HuH-7 (cell line): ENCODE measurements around the gene PCSK6.
A peak's percentile ranks its signal among the peaks of the same experiment; 100 is the strongest.
"Not testable (repeated sequence)": the region's sequence is repeated elsewhere in the genome, so short reads cannot be mapped to it uniquely, and the experiment has no call there.

Source experiments
- DNase-seq: peaks from one replicate; pipeline ENCODE4 v3.0.0; 2011; ENCODE audit warnings: low spot score

PCSK6 gene

GRCh38 chr15:101376615-101377395 is 112.7 kb downstream of the PCSK6 start:
- no peak for DNase-seq

DNA sequence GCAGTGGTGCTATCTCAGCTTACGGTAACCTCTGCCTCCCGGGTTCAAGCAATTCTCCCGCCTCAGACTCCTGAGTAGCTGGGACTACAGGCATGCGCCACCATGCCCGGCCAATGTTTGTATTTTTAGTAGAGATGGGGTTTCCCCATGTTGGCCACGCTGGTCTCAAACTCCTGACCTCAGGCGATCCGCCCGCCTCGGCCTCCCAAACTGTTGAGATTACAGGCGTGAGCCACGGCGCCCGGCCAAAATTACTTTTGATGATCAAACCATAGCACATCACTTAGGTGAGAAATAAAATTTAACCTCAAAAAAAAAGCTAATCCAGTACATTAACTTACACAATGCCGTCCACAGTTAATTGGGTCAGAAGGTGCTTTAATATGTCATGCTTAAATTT is 114.5 kb downstream of the PCSK6 start:
- DNase-seq: not testable (repeated sequence)

DNA sequence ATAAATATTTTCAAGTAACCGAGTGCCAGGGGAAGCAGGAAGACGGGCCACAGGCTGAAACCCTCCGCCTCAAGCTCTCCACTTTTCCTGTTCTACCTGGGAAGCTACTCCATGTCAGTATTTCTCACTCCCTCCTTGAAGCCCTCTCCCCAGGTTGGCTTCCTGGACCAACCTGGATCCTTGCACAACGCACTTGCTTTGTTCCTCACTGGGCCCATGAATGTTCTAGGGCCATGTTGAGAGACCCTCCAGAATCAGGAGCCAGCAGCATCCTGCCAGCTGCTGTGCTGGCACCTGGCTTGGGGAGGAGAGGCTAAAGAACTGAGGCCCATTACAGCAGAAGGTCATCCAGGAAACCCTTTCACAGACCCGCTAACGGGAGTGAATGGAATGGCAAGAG is 115.2 kb downstream of the PCSK6 start:
- no peak for DNase-seq

DNA sequence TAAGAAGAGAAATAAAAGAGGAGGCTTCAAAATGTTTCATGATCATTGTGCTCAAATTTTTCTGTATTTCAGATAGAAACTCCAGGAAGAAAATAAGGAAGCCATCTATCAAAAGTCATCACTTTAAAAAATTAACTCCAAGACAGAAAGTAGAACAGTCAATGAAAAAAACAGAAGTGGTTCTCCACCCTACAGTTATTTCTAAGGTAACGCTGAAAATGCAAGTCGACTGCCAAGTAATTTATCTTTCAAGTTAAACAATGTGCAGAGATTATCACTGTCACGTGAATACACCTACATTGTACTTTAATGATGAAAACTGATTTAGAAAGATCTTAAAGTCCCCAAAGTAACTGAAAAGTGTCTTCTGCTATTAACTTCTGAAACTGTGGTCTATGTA is 115.9 kb downstream of the PCSK6 start:
- no peak for DNase-seq

GRCh38 chr15:101372960-101373525 is 116.5 kb downstream of the PCSK6 start:
- DNase-seq: no peak

- no peak for DNase-seq
Observed at GRCh38 chr15:101372149-101372577, 117.3 kb downstream of the PCSK6 start.

DNA sequence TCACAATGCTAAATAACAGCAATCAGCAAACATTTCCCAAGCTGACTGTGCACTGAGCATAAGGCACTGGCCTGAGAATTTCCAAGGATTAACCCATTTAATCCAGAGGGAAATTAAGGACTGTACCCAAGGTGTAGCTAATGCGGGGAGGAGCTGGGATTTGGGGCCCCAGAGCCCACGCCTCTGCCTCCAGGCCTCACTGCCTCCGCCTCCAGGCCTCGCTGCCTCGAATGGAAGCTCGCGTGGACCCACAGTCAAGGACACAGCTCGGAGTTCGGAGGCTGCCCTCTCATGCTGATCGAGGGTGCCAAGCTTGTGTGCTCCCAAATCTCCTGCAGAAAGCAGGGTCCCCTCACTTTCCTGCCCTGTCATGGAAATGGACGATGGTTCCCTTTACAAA is 118.0 kb downstream of the PCSK6 start:
- DNase-seq: no peak

- no peak for DNase-seq
Observed at GRCh38 chr15:101371081-101371480, 118.4 kb downstream of the PCSK6 start.

DNA sequence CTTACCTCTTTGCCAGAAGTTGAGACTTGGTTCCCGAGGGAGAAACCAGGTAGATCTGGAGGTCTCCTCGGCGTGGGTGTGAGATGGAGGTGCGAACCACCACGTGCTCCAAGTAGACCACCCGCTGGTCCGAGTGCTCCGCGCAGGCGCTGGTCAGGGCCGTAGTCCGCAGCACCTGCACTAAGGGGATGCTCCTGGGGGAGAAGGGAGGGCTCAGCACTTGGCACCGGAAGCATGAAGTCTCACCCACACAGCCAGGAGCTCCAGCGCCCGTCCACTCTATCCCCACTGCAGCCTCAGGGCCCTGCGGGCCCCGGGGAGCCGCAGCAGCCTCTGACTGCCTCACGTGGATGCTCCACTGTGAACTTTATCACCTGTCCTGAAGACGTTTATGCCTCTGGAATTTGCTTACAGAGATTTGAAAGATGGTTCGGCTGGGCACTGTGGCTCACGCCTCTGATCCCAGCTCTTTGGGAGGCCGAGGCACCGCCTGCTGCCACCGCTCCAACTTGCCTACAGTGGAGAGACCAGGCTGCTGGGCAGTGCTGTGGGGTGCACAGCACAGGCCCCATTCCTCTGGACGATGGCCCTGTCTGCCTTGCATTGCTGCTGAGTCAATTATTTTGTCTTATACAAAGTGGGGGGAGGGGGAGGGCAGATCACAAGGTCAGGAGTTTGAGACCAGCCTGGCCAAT is 119.0 kb downstream of the PCSK6 start:
- no peak for DNase-seq

- no peak for DNase-seq
Observed at GRCh38 chr15:101369676-101370075, 119.8 kb downstream of the PCSK6 start.

DNA sequence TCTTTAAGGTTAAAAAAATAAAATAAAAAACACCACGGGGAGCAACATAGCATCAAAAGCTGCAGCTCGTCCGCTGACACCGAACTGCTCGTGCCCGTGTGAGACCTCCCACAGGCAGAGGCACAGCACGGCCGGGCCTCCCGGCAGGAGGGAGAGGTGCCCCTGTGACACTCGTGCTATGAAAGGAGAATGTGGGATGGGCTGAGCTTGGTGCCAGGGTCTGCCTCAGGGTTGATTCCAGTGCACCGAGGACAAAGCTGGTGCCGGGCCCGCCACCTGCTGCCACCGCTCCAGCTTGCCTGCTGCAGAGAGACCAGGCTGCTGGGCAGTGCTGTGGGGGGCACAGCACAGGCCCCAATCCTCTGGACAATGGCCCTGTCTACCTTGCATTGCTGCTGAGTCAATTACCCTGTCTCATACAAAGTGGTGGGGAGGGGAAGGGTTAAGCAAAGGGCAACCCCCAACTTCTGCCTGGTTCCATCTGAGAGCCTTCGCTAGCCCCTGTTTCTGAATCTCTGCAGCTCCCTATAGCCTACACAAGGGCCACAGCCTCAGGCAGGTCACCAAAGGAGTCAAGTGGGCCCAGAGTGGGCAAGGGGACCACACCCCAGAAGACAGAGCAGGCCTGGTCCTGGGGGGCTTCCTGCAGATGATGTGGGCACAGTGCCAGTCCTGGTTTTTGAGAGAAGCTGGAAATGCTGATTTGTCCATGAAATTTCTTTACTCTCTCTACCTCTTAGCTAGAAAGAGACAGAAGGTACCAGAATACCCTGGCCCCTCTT is 120.5 kb downstream of the PCSK6 start:
- DNase-seq: no peak

DNA sequence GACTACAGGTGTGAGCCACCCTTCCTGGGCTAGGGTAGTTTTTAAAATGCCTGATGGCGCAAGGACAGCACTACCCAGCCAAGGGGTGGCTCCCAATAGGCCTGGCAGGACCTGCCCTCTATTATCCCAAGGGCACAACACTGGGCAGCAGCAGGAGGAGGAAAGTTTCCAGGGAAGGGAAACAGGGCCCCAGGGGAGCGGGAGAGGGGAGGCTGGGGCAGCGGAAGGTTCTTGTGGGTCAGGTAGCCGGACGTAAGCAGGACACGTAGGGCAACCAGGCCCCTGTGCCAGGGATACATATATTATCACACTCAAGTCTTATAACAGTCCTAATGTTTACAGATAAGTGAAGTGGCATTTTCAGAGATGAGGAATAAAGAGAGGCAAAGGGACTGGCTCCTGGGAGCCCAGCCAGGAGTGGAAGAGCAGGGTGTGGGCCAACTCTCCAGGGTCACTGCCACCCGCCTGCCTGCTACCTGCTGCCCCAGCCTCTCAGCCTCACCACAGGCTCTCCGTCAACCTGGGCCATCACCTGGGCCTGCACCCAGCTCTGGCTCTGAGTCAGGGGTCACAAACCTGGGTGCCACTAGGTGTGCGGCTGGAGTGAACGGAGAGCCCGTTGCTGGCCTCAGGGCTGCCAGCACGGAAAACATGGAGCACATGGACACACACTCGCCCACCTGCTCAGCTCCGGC is 121.3 kb downstream of the PCSK6 start:
- DNase-seq: no peak

GRCh38 chr15:101366853-101367252 is 122.7 kb downstream of the PCSK6 start:
- no peak for DNase-seq

DNA sequence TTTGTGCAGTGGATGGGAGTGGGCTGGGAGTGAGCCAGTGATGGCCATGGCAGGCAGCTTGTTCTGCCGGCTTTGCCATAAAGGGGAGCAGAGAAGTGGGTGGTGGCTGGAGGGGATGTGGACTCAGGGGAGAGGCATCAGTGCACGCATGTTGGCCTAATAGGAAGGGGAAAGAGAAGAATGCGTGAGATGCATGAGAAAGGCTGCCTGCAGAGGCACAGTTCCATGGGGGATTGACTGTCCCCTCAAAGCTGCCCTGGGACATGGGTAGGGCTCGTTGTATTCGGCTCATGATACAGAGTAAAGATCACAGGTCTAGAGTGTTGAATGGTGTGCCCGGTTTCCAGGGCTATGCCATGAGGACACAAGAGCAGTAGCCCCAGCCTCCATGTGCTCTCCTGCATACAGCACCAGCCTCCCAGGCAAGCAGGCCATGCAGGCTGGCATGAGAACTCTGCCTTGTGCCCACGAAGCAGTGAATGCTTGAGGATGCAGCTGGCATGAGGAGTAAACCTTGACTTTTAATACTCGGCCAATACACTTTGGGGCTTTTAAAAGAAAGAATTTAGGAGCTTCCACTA is 126.4 kb downstream of the PCSK6 start:
- no peak for DNase-seq

GRCh38 chr15:101362359-101362758 is 127.1 kb downstream of the PCSK6 start:
- no peak for DNase-seq

- DNase-seq: no peak
Observed at GRCh38 chr15:101361418-101361817, 128.1 kb downstream of the PCSK6 start.

GRCh38 chr15:101359365-101359947 is 130.1 kb downstream of the PCSK6 start:
- DNase-seq: no peak

GRCh38 chr15:101358895-101359294 is 130.6 kb downstream of the PCSK6 start:
- DNase-seq: no peak

DNA sequence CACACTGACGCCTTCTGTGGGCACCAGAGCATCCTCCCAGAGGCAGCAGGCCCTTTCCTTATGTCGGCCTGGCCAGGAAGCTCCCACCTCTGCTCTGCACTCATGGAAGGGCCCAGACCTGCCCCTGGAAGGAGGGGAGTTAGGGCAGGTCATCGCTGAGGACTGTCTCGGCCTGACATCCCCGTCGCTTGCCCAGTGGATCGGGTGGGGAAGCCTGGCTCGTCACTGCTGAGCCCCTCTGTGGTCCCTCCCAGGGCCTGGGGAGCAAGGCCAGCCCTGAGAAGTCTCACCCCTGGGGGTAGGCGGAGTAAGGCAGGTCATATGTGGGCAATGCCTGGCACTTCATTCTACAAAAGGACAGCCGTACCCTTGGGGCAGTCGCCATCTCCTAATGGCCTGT is 131.6 kb downstream of the PCSK6 start:
- DNase-seq: no peak

DNA sequence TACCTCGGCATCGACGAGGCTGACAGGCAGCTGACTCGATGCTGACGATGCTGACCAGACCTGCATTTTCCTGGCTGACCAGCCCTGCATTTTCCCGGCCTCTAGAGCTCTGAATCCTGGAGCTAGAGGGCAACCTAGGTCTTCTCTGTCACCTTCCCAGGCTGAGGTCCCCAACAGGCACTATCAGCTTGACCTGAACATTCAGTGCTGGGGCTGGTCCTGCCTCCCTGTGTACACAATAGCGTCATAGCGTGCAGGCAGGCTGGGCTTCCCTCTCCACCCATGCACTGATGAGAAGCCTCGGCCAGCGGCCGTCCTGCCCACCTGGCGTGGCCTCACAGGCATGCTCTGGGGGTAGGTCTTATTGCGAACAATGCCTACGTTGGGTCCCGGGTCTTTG is 132.2 kb downstream of the PCSK6 start:
- peak; percentile 82 for DNase-seq

DNA sequence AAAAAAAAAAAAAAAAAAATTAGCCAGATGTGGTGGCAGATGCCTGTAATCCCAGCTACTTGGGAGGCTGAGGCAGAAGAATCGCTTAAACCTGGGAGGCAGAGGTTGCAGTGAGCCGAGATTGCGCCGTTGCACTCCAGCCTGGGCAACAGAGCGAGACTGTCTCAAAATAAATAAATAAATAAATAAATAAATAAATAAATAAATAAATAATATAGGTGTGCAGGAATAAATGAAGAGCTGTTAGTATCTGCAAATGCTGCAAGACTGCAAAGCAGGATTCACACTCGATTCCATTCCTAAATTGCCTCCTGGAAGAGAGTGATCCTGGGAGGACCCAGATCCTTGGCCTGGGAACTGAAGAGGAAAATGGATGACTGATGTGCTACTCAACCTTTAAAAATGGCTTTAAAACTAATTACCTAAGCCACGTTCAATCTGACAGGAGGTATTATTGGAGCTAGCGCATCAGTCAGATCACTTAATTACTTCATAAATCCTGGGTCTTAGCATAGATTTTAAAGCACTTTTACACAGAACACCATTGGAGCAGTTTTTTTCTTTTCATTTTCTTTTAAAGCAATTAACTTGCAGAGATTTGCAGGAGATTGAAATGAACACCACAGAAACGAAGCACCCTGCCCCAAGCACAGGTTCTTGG is 132.9 kb downstream of the PCSK6 start:
- DNase-seq: not testable (repeated sequence)
